Stimulated activated CD8-positive, alpha-beta memory T cell treated with anti-CD3 and anti-CD28 coated beads, Interleukin-7, amount 100 ng/mL, for 1 hour (primary cell): ENCODE data around the gene DLL4.
"Not testable (repeated sequence)": the region's sequence is repeated elsewhere in the genome, so short reads cannot be mapped to it uniquely, and the experiment has no call there.

Experiments used
- DNase-seq, 2 donors: peaks; one replicate each; pipeline ENCODE4 v3.0.0-alpha.2; 2020; ENCODE audit warnings: low read depth in 2 of 2

Gene DLL4

DNA sequence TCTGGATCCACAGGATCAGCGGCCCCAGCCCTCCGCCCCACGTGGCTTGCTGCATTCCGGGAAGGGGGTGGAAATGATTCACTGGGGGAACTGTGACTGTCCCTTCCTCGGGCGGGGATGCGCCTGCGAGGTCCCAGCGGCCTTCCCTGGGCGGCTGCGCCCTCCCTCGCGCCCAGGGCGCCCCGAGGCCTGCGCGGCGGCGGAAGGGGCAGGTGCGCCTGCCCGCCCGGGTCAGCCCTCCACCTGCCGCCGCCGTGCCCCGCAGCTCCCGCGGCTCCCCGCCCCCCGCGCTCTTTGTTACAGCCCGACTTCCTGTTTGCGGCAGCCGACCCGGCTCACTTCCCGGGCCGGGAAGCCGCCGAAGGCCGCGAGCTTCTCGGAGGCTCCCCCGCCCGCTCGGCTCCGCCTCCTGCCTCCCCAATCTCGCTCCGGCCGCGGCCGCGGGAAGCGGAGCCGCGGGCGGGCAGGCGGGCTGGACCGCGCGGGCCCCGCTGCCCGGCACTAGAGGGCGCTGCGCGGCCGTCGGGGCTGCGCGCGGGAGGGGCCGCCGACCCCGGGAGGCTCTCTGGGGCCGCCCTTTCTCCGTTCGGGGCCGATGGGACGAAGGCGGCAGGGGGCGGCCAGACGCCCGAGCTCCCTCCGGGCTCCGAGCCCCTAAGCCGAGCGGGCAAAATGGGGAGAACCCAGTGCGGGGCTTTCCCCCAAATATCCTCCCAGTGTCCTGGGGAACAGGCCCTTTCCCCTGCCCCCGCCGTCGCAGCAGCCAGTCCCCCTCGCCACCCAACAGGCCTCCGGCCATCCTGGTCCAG lies 12.6 kb downstream of the DLL4 start:
- DNase-seq, result peak; percentile 28 to 30

DNA sequence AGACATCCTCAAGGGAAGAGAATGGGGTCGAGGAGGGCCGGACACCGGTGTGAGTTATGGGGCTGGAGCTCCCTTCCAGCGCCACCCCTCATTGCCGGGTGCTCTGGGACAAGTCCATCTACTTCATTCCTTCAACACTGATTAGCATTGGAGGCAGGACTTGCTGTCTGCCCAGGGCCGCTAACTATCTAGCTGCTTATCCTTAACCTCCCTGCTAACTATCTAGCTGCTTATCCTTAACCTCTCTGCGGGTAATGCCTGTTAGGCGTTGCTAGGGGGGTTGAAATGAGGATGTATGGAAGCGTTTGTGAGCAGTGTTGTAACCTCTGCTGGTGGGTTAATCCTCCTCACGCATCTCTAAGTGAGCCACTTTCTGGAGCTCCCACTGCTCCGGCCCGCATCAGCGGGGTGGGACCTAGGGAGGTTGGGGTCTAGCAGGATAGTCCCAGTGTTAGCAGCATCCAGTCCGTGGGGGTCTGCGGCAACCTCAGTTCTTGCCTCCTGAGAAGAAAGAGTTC lies 13.3 kb downstream of the DLL4 start:
- no peak for DNase-seq

DNA sequence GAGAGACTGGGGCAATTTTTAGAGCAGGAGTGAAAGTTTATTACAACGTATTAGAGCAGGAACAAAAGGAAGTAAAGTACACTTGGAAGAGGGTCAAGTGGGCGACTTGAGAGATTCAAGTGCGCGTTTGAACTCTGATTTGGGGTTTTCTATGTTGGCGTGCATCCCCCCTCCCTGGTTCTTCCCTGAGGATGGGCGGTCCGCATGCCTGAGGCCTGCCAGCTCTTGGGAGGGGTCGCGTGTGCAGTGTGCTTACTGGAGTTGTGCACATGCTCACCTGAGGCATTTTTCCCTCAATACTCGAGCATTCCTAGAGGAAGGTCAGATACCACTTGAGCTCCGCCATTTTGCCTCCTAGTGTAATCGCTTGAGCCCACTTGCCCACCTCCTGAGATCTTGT lies 13.7 kb downstream of the DLL4 start:
- no peak for DNase-seq

DNA sequence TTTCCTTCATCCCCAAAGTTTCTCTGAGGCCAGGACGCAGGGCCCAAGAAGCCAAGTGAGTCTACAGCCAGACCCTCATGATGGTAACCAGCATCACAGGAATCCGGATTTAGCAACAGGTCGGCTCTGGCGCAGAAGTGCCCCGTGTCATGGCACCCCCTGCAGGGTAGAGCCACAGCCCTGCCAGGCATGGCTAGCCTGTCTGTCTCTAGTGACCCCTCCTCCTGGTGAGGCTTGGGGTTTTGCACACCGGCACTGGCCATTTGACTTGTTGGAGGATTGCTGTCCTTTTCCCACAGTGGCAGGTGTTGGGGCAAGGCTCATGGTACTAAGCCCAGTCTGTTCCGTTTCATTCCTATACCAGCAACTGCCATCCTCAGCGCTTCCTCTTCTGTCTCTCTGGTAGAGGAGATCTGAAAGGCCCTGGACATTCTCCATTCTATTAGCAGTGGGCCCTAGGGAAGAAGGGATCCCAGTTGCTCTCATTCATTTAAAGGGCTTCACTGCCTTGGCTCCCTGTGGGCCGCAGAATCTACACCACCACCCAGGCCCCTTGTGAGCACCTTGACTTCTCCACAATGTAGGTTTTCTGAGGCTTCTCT lies 14.7 kb downstream of the DLL4 start:
- no peak for DNase-seq

DNA sequence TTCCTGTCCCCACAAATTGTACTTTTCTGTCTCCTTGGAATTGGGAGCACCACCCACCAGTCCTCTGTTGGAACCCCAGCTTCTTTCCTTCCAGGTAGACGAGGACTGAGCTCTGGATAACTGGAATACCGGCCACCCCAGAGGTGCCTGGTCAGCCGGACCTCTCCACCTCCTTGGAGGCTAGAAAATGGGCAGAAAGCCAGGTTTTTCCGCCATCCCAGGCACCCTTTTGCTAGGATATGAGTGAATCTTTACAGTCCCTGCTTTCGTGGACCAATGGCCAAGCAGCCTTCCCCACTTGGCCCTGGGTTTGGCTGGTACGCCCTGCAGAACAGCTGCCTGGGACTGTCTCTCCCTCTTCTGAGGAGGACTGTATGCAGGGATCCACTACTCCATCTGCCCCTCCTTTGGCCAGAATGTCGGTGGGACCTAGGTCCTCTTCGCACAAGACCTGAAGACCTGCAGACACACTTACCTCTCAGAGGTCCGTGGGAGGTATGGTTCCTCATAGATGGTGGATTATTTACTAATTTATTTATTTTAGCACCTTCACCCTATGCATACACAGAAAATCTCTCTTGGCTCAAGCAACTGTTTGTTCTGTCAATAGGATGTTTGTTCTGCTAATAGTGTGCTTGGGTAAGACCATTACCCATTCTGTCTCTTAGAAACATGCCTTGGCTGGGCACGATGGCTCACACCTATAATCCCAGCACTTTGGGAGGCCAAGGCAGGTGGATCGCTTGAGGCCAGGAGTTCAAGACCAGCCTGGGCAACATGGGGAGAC lies 15.6 kb downstream of the DLL4 start:
- no peak for DNase-seq

DNA sequence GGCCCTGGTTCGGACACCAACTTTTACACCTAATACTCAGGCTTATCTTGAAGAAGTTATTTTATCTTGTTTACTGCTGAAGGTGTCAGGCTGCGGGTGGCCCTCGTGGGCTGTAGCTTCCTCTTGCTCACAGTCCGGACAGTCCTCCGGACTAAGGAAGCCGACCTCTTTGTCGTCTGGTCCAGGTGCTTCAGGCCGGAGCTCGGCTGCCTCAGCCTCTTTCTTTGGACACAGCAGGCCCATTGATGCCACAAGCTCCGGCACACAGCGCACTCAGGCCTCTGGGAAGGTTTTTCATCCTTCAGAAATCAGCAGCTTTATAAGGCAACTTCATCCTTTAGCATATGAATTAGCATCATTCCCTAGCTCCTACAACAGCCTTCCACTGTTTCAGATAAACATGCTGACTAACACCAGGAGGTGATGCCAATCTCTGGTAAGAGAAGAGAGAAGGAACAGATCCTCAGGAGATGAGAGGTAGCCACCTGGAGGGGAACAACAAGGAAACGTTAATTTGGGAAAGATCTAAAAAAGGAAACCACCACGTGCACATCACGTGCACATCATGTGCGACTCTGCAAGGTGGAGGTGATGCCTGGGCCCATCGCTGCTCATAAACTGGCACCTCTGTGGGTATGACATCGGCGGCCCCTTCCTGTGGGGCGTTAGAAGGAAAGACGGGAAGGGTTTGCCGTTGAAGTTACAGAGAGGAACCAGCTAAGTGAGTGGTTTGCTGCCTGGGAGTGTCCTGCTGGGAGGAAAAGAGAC lies 19.8 kb downstream of the DLL4 start:
- no peak for DNase-seq

DNA sequence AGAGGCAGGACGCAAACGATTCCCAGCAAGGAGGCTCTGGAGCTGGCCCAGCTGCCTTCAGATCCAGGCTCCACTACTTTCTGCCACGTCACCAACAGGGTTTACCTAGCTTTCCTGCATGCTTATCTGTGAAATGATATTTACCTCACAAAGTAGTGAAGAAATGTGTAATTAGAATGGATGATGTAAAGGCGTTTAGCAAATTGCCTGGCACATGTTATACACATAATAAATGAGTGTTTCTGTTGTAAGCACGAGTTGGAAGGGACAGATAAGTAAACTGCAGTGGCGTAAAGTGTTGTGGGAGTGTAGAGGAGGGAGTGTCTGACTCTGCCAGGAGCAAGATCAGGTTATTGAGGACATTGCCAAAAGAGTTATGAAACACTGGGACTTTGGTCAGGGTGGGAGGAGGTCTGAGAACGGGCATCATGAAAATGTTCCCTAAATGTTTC lies 20.6 kb downstream of the DLL4 start:
- DNase-seq, result no peak

DNA sequence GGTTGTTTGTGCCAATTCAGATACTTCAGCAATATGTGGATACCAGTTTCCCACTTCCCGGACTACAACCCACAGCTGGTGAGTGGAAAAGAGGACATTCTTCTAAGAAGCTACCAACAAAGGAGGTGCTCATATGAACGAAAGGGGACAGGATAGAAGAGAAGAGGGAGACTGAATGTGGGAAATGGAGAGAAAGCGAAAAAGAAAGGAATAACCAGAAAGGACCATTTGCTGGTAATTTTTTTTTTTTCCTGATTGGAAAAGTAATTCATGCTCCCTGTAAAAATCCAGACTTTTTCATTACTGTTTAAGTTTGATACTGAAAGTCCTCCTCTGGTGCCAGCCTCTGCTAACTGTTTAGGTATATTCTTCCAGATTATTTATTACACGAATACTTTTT lies 22.6 kb downstream of the DLL4 start:
- no peak for DNase-seq

DNA sequence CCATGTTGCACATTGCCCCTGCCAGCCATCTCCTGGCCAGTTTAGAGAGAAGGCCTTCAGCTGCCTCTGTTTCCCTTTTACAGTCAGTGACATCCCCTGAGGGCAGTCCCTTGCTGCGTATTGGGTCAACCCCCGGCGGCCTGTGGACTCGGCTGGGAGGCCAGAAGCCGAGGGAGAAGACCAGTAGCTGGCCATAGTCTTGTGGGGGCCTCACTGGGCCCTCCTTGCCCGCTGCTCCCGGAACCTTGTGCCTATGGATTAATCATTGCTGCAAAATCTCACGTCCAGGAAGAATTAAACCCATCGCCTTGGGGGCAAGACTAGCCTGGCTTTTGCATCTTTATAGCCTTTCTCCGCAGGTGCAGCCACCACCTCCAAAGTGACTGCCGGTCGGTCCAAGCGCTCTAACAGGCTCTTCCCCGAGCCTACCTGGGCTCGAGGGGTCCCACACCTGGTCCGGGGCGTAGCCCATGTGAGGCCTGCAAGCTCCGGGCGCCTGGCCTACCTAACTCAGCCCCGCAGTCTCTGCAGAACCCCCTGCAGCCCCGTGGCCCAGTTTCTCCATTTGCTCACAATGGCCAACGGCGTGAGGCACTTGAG lies 23.3 kb downstream of the DLL4 start:
- no peak for DNase-seq

DNA sequence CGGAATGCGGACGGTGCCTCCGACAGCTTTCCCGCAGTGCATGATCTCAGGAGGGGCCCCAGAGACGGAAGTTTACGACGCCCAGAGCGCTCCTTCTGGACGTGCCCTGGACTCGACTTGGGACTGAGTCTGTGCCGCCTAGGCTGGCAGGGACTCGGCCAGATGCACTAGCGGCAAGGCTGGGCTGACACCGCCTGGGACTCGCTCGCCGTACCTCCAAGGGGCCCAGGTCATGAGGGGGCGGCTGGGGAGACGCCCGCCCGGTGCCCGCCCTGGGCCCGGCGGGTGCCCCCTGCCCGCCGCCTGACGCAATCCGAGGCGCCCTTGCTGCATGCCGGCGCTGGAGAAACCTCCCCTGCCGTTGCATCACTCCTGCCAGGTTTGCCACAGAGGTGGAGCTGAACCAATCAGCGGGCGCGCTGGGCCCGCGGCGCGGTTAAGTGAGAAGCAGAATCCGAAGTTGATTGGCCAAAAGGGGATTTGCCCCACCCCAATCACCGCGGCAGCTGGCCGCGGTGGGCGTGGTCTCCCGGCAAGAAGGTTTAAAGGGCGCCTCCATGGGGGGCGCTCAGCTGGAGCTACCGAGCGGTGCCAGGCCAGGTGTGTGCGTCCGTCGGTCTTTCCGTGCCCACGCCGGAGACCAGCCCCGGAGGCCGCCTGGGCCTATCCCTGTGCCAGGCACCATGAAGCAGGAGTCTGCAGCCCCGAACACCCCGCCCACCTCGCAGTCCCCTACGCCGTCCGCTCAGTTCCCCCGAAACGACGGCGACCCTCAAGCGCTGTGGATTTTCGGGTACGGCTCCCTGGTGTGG lies 24.0 kb downstream of the DLL4 start, which contains the start of gene CHAC1:
Gene CHAC1 (plus strand): TSS at position 571 of the 812 bp plus-strand sequence. CDS start 113 bp downstream, at position 684.
- peak; percentile 81 to 82 for DNase-seq

DNA sequence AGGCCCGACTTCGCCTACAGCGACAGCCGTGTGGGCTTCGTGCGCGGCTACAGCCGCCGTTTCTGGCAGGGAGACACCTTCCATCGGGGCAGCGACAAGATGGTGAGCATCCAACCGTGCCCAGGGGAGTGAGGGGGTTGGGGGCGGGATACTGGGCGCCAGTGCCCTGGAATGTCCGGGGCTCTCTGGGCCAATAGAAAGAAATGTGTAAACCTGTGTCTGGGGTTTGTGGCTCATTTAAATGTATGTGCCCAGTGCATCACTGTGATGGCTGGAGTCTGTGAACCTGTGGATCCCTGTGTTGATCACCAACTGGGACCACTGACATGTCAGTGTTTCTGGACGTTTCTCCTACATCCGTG lies 24.6 kb downstream of the DLL4 start:
- DNase-seq, result no peak

DNA sequence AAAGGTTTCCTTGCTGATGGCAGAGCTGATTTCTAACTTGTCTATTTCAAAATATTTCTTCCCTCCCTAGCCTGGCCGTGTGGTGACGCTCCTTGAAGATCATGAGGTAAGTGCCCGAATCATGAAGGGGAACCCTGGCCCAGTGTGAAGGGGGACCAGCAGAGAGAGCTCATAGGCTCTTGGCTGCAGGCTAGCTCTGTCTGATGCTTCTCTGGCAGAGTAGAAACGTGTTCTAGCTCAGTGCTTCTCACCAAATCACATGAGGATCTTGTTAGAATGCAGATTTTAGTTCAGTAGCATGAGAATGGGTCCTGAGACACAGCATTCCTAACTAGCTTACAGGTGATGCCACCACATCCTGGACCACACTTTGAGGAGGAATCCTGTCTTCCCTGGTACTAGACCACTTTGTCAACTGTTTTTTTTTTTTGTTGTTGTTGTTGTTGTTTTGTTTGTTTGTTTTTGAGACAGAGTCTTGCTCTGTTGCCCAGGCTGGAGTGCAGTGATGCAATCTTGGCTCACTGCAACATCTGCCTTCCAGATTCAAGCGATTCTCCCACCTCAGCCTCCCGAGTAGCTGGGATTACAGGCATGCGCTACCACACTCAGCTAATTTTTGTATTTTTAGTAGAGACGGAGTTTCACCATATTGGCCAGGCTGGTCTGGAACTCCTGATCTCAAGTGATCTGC lies 25.2 kb downstream of the DLL4 start:
- DNase-seq, result not testable (repeated sequence)

DNA sequence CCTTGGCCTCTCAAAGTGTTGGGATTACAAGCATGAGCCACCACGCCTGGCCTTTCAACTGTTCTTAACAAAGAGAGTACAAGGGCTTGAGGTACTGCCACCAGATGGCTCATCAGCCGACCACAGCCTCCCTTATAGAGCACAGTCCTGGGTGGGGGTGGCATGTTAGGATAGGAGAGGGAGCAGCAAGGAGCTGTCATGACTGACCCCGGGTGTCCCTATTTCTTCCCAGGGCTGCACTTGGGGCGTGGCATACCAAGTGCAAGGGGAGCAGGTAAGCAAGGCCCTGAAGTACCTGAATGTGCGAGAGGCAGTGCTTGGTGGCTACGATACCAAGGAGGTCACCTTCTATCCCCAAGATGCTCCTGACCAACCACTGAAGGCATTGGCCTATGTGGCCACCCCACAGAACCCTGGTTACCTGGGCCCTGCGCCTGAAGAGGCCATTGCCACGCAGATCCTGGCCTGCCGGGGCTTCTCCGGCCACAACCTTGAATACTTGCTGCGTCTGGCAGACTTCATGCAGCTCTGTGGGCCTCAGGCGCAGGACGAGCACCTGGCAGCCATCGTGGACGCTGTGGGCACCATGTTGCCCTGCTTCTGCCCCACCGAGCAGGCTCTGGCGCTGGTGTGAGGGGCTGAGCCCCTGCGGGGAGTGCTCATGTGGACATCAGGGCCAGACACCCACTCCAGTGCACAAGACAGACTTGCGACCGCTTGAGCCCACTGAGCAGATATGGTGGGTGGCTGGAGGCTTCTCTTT lies 26.2 kb downstream of the DLL4 start:
- DNase-seq, result no peak

DNA sequence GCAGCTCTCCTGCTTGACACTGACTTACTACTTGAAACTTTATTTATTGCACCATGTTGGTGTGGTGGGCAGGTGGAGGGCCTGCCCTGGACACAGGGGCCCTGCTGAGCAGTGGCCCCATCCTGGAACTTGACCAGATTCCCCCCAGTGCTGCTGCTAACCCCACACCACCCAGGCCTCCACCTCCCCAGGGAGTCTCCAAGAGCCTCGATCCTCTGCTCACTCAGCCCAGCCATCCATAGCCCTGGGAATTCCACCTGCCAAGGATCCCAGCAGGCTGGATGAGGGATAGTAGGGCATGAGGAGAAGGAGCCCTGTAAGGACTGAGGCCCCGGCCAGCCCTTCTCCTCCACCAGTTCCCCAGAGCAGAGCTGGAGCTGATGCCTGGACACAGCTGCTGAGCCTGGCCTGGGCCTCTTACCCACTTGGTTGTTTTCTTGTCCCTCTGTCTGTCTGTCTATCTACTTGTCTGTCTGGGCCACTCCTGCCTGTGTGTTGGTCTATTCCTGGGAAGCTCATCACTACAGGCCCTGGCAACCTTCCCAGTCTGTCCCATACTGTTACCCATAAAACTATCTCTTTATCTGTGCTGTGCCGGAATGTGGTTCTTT lies 26.9 kb downstream of the DLL4 start:
- DNase-seq, result no peak

DNA sequence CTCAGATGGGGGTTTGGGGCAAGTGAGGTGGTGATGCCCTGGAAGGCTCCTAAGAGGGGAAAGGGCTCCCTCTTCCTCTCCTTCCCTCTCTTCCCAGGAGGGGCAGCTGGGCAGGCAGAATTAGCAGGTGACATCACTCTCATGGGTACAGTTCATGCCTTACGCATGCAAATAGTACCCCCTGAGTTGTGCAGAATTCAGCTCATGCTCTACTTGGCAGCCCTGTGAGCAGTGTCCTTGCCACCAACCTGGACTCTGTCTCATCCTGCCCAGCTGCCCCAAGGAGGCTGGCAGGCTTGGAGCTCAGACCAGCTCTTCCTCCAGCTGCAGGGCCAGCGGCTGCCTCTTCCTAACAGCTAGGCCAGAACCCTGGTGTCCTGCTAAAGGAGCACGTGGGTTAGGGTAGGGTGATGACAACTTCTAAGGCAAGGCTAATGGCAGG lies 27.4 kb downstream of the DLL4 start:
- no peak for DNase-seq

DNA sequence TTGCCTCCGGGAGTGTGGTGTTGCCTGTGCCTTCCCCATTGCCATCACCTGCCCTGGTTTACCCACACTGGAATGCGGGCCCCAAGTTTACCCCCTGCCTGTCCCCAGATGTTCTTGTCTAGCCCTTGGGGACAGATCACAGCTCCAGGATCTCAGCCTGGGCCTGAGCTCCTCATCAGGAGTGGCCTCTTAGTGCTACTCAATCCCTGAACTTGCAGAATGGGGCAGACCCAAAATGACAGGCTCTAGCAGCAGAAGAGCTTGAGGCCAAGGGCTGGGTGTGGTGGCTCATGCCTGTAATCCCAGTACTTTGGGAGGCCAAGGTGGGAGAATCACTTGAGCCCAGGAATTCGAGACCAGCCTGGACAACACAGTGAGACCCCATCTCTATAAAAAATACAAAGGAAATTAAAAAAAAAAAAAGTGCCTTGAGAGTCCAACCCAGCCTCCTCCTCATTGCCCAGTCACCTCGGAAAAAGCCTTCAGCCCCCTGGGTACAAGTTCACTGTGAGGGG lies 28.0 kb downstream of the DLL4 start:
- DNase-seq, result no peak

DNA sequence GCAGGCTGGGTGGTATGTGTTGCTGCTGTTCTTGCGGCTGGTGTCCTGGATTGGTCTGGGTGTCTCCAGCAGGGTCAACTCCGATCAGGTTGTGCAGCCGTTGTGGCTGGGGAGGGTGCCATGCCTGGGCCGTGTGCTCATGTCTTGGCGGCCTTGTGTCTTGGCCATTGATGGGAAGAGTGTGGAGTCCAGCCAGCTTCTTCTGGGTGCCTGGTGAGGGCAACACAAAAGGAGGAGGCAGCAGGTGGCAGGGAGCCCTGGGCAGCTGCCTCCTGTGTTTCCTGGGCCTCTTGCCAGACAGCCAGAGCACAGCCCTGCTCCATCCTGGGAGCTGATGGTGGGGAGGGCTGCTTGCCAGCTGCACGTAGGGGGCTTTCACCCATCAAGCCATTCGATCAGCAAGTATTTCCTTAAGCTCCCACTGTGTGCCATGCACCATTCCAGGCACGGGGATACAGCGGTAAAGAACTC lies 28.5 kb downstream of the DLL4 start:
- no peak for DNase-seq

DNA sequence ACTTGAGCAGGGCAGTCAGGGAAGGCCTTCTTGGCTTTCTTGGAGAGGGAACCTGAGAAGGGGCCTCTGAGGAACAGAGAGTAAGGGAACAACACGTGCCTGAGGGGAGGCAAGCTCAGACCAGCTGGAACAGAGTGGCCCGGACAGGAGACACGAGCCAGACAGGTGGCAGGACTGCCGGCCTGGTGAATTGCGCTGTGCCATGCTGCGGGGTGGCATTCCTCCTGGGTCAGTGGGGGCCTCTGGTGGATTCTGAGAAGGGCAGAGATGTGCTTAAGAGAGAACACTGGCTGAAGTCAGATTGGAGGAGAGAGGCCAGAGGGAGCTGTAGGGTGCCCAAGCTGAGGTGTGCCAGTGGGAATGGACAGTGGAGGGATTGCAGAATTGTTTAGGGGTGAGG lies 29.0 kb downstream of the DLL4 start:
- no peak for DNase-seq
